Measurements from ENCODE around the gene ANKRD50.

DNA sequence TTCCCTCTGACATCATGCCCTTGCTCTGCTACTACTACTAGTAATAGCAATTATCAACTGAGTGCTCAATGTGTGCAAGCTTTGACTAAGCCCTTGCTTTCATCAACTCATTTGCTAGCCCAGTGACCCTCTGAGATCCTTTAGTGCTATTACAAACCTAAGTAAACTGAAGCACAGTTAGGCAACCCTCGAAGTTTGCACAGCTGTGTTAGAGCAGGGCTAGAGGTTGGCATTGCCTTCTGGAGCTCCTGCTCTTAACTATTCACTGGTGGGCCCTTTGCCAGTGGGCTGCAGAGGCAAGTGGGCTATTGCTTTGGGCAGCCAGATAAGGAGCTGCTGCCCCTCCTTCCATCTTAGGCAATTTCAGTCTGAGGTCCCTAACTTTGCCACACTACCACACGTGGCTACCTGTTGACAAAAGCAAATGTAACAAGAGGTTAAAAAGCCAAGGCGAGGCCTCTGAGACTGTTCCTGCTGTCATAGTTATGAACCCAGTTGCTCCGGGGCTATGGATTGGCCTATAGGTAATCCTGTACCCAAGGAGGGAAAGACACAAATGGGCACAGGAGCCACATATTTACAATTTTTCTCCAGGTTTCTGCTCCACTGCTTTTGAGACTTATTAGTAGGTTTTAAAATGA lies 41.5 kb upstream of the ANKRD50 start:
- TF ChIP-seq PATZ1 (CRISPR knock-in tag; IDR thresholded peaks at IDR 0.05; ENCODE audit: borderline replicate concordance) (no peak), TCF4 (CRISPR knock-in tag; IDR thresholded peaks at IDR 0.05; ENCODE audit: borderline replicate concordance) (no peak), ZC3H10 (CRISPR knock-in tag; IDR thresholded peaks at IDR 0.05) (no peak), RARB (CRISPR knock-in tag; IDR thresholded peaks at IDR 0.05) (no peak), OSR1 (CRISPR knock-in tag; IDR thresholded peaks at IDR 0.05) (no peak), SNAI2 (CRISPR knock-in tag; IDR thresholded peaks at IDR 0.05) (no peak), ISL1 (CRISPR knock-in tag; IDR thresholded peaks at IDR 0.05) (no peak), ARNTL (CRISPR knock-in tag; IDR thresholded peaks at IDR 0.05; ENCODE audit: borderline replicate concordance, low read depth) (no peak)

Measured in SK-N-SH treated with all-trans-retinoic acid at 6 μM for 48 hours (cell line).